ENCODE results near the gene ADCY5.

Gene ADCY5

DNA sequence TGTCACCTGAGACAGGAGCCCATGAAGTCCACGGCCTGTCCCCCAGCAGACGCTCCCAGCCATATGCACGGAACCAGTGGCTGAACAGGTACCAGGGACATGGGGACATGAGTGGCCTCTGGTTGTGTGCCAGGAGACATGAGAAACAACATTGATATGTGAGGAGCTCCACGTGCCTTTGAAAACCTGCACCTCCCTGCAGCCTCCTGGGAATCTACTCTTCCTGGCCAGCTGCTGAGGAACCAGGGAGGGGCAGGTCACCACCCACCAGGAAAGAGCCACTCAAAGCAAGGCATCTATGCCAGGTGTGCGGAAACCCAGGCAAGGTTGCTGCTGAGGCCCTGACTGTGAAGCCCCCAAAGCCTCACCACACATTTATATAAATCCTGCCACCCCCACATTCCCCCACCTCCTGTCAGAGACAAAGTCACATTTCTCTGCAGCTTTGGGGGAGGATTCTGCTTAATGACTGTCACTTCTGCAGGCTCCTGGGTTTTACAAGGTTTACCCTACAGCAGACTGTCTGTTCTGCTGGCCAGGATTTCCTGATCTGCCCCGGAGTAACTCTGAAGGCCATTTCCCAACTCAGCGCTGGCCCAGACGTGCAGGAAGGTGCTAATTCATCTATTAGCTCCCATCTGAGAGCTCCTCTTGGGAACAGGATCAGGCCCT, 110.8 kb downstream of the ADCY5 start:
- no peak for DNase-seq

GRCh38 chr3:123337226-123337625, 111.7 kb downstream of the ADCY5 start:
- DNase-seq = no peak

- DNase-seq = no peak
Measured at GRCh38 chr3:123336441-123336851, 112.4 kb downstream of the ADCY5 start.

- no peak for DNase-seq
Measured at GRCh38 chr3:123336001-123336400, 112.9 kb downstream of the ADCY5 start.

- no peak for DNase-seq
Measured at GRCh38 chr3:123335007-123335670, 113.8 kb downstream of the ADCY5 start.

DNA sequence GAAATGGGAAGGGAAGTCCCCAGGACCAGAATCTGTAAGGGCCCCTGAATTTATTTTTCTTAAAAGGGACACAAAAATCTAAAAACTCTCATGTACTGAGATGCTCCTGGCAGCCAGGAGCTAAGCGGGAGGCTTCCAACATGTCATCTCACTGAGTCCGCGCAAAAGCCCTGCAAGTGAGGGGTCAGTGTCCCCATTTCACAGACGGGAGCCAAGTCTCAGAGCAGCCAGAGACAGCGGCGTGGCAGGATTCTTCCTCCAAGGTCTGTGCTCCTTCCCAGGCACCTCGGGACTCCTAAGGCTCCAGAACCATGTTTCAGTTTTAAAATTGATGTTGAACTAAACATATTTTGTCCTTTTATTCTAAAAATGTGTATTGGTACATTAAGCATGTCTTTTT, 114.8 kb downstream of the ADCY5 start:
- DNase-seq = no peak

DNA sequence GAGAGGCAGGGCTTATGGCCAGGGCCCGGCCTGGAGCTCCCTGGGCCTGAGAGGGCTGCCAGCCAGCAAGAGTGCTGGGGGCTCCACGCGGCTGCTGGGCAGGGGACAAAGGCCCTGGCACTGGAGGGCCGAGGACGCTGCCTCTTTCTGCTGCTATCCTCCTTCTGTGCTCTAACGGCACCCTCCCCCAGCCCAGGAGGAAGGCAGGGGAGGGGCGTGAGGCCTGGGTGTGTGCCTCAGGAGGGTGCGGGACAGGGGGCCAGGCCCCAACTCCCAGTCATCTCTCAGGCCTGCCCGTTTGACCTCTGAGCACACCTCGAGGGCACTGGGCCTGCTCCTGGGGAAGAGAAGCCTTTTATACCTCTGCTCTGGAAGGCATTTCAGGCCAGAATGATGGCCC, 115.5 kb downstream of the ADCY5 start:
- no peak for DNase-seq

DNA sequence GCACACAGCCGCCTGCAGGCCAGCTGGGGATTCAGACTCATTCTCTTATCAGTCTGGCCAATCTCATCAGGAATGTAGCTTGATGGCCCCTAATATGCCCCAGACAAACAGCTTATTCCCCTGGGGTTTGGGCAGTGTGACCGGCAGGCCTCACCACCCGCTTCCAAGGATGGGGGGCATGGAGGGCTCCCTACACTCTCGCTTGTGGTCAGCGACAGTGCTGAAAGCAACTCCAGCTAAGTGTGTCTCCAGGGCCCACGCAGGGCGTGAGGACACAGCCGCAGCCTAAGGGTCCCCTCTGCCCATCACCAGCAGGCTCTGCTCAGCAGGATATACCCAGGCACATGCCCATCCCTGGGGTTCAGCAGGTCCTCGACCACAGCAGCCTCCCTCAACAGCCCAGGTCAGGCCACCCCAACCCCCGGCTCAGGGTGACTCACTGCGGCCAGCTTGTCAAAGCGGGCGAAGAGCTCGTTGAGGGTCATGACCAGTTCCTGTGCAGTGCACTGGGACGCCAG, 116.7 kb downstream of the ADCY5 start:
- DNase-seq = no peak

DNA sequence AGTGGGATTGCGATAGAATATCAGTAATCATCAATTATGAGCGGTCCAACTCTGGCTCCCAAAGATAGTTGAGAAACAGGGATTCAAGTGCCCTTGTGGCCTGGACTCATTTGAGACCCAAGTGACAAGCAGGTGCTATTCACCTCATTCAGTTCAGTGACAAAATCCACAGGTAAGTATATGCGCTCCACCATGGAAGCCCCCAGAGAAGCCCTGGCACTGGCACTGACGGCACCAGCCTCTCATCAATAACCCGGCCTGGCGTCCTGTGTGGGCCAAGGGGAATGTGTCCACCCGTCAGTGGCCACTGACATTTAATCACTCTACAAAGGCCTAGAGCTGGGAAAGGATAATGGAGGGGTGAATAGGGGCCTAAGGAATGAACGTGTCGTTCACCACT, 117.2 kb downstream of the ADCY5 start:
- no peak for DNase-seq

GRCh38 chr3:123331006-123331405, 117.9 kb downstream of the ADCY5 start:
- DNase-seq = no peak

DNA sequence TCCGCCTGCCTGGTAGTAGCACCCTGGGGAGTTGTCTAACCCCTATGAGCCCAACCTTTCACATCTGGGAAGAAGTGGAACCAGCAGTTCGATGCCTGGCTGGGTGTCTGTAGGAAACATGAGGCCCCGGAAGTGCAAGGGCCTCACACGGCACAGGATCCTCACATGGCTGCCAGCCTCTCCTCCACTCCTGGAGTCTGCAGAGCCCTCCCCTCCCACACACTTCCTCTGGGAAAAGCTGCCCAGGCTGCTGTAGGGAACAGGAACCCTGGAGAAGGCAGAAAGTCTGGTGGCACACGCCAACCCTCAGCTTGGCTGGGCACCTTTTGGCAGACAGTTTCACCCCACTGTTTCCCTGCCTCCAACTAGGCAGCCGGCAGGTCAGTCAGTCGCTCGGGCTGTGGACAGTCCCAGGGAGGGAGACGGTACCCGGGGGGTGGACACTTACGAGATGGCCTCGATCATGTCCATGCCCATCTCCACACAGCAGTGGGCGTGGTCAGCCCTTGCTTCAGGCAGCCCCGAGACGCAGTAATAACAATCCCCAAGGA, 118.4 kb downstream of the ADCY5 start:
- DNase-seq = no peak

GRCh38 chr3:123329636-123330340, 119.1 kb downstream of the ADCY5 start:
- DNase-seq = no peak

- DNase-seq = peak; percentile 76
Measured at GRCh38 chr3:123328851-123329635, 119.8 kb downstream of the ADCY5 start.

- no peak for DNase-seq
Measured at GRCh38 chr3:123327956-123328850, 120.7 kb downstream of the ADCY5 start.

- DNase-seq = no peak
Measured at GRCh38 chr3:123327480-123327879, 121.4 kb downstream of the ADCY5 start.

- no peak for DNase-seq
Measured at GRCh38 chr3:123326531-123326930, 122.4 kb downstream of the ADCY5 start.

GRCh38 chr3:123325766-123326256, 123.1 kb downstream of the ADCY5 start:
- DNase-seq = no peak

GRCh38 chr3:123324880-123325765, 123.8 kb downstream of the ADCY5 start:
- no peak for DNase-seq

DNA sequence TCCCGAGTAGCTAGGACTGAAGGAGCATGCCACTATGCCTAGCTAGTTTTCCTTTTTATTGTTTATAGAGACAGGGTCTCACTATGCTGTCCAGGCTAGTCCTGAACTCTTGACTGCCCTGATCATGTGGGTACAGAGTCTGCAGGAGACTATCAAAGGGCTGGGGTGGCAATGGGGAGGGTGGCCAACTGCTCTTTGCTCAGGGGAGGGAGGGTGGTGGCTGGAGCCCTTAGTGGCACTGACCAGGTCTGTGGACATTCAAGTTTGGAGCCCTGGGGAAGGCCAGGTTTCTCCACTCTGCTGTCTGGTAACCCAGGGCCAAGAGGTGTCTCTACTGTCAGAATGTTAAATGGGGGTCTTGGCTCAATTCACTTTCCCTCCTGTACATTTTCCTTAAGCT, 125.1 kb downstream of the ADCY5 start:
- no peak for DNase-seq

- DNase-seq = no peak
Measured at GRCh38 chr3:123322866-123323265, 126.0 kb downstream of the ADCY5 start.

Data from activated CD4-positive, alpha-beta T cell treated with anti-CD3 and anti-CD28 coated beads, Interleukin-10, Interleukin-2, amounts not matched to agents 100 ng/mL and 50 ng/mL, durations not matched to agents 16 hours and 8 hours (primary cell).